HCT116 (cell line): Measurements from ENCODE around the gene BPTF. TPM values are rescaled to one million over a fixed set of nuclear protein-coding genes. Genes with fewer than 3 reads are reported as not detected.
A peak's percentile ranks its signal among the peaks of the same experiment; 100 is the strongest.

Experiments used
- ATAC-seq: fragments of 200-7000 bp; cut with Tn5 transposase; 2 replicates; pipeline ENCODE4 v1.9.1; 2020; ENCODE audit warnings: mild to moderate bottlenecking, moderate library complexity
- Bru-seq: library from RNA; stranded (reverse); fragments of 400-500 nt; gene quantifications from one replicate; lab custom pipeline; 2021; lab: Mats Ljungman, UMichigan
- BruChase-seq, 2 experiments: library from RNA; stranded (reverse); fragments of 400-500 nt; gene quantifications; one replicate each; lab custom pipeline; 2021; lab: Mats Ljungman, UMichigan
- BruUV-seq: library from RNA; stranded (reverse); fragments of 400-500 nt; replicated peaks from 2 replicates; lab custom pipeline; 2021; lab: Mats Ljungman, UMichigan
- CTCF ChIA-PET: fragments of 300-600 bp; sonication (Branson Sonifier 250); formaldehyde crosslinking; loops from one replicate; lab custom pipeline; 2021; ENCODE audit warnings: antibody characterized with exemption; lab: Charles Lee
- POLR2A ChIA-PET: fragments of 300-600, 350-600 bp; sonication (Branson Sonifier 250); formaldehyde crosslinking; loops from one replicate; lab custom pipeline; 2021; ENCODE audit warnings: antibody characterized with exemption; lab: Charles Lee
- RAD21 ChIA-PET, 2 experiments: fragments of 300-600 bp; sonication (Branson Sonifier 250); formaldehyde crosslinking; loops; one replicate each; lab custom pipeline; 2023; ENCODE audit warnings: low total read pairs in 2 of 2; ENCODE audit not compliant: uncharacterized antibody in 2 of 2, unreplicated experiment in 2 of 2, low non-redundant PET in 1 of 2; lab: Charles Lee
- DNase-seq: peaks from one replicate; pipeline ENCODE4 v3.0.0-alpha.2; 2010; ENCODE audit warnings: low read depth, low spot score
- H2AFZ ChIP-seq: fragments of 200-600 bp; shearing (Covaris generic), sonication (generic); 2 replicates; pipeline ENCODE4 v1.6.1; 2017; ENCODE audit warnings: low read depth, mixed run types, mixed read lengths, antibody characterized with exemption, low read length; ENCODE audit not compliant: poor library complexity, severe bottlenecking
- H3K27ac ChIP-seq: 2 replicates; pipeline ENCODE4 v1.5.1; 2012; ENCODE audit warnings: low read depth, low read length
- H3K27me3 ChIP-seq: fragments of 200-600 bp; sonication (generic); 2 replicates; pipeline ENCODE4 v1.6.1; 2016; ENCODE audit warnings: mixed run types, low read length, mixed read lengths; ENCODE audit not compliant: insufficient read depth
- H3K36me3 ChIP-seq, 2 experiments: fragments of 200-500 bp in 1 of 2; fragments of 200-600 bp in 1 of 2; sonication (Bioruptor generic) in 1 of 2; sonication (generic) in 1 of 2; 2 replicates each; pipeline versions ENCODE4 v1.5.1 to v1.6.1; 2014 to 2016; ENCODE audit warnings: low read length in 2 of 2, inconsistent platforms in 1 of 2, mixed read lengths in 1 of 2, mixed run types in 1 of 2; ENCODE audit not compliant: insufficient read depth in 2 of 2, control insufficient read depth in 1 of 2
- H3K4me1 ChIP-seq, 2 experiments: fragments of 200-600 bp in 1 of 2; sonication (generic) in 1 of 2; 2 replicates each; pipeline versions ENCODE4 v1.5.1 to v1.6.1; 2012 to 2017; ENCODE audit warnings: low read length in 2 of 2, inconsistent platforms in 1 of 2, mild to moderate bottlenecking in 1 of 2, mixed read lengths in 1 of 2, mixed run types in 1 of 2, moderate library complexity in 1 of 2; ENCODE audit not compliant: insufficient read depth in 2 of 2, control insufficient read depth in 1 of 2
- H3K4me2 ChIP-seq: fragments of 200-600 bp; sonication (generic); 2 replicates; pipeline ENCODE4 v1.6.1; 2017; ENCODE audit warnings: mixed run types, low read length, mixed read lengths
- H3K4me3 ChIP-seq, 2 experiments: fragments of 200-600 bp in 1 of 2; sonication (generic) in 1 of 2; replicated peaks in 1 of 2; 2 replicates each; pipeline ENCODE4 v1.5.1; 2011 to 2016; ENCODE audit warnings: low read length in 2 of 2, control low read depth in 1 of 2, low read depth in 1 of 2, mild to moderate bottlenecking in 1 of 2, mixed read lengths in 1 of 2, mixed run types in 1 of 2
- H3K79me2 ChIP-seq: fragments of 200-600 bp; sonication (generic); 2 replicates; pipeline ENCODE4 v1.6.1; 2017; ENCODE audit warnings: mild to moderate bottlenecking, mixed run types, low read length, moderate library complexity, mixed read lengths; ENCODE audit not compliant: insufficient read depth
- H3K9ac ChIP-seq: fragments of 200-600 bp; sonication (generic); 2 replicates; pipeline ENCODE4 v1.6.1; 2016; ENCODE audit warnings: low read length, mixed read lengths
- H3K9me2 ChIP-seq: fragments of 200-600 bp; sonication (generic), shearing (Covaris generic); 2 replicates; pipeline ENCODE4 v1.6.1; 2017; ENCODE audit warnings: mixed run types, mild to moderate bottlenecking, moderate library complexity; ENCODE audit not compliant: insufficient read depth
- H3K9me3 ChIP-seq, 2 experiments: fragments of 200-500 bp in 1 of 2; fragments of 200-600 bp in 1 of 2; sonication (Bioruptor generic) in 1 of 2; sonication (generic) in 1 of 2; 2 replicates each; pipeline ENCODE4 v1.6.1; 2014 to 2017; ENCODE audit warnings: low read length in 2 of 2, mixed read lengths in 2 of 2, inconsistent platforms in 1 of 2, low read depth in 1 of 2, mild to moderate bottlenecking in 1 of 2, mixed run types in 1 of 2, moderate library complexity in 1 of 2; ENCODE audit not compliant: control insufficient read depth in 1 of 2, insufficient read depth in 1 of 2
- H4K20me1 ChIP-seq: fragments of 200-600 bp; sonication (generic), shearing (Covaris generic); 2 replicates; pipeline ENCODE4 v1.6.1; 2017; ENCODE audit warnings: mixed run types, mild to moderate bottlenecking, moderate library complexity; ENCODE audit not compliant: insufficient read depth
- EGR1 ChIP-seq: IDR thresholded peaks from 2 replicates; pipeline ENCODE4 v1.6.1; 2012; ENCODE audit warnings: low read depth
- ELF1 ChIP-seq: IDR thresholded peaks from 2 replicates; pipeline ENCODE4 v1.6.1; 2012; ENCODE audit warnings: low read depth, borderline replicate concordance
- EZH2phosphoT487 ChIP-seq: fragments of 200-600 bp; IDR thresholded peaks from 2 replicates; pipeline ENCODE4 v1.6.1; 2018; ENCODE audit warnings: antibody characterized with exemption, borderline replicate concordance
- FOSL1 ChIP-seq: IDR thresholded peaks from 2 replicates; pipeline ENCODE4 v1.6.1; 2012; ENCODE audit warnings: low read depth
- POLR2A ChIP-seq: IDR thresholded peaks from 2 replicates; pipeline ENCODE4 v1.7.0; 2011; ENCODE audit warnings: borderline replicate concordance; ENCODE audit not compliant: insufficient read depth, insufficient read length; ENCODE audit errors: extremely low read depth
- POLR2AphosphoS5 ChIP-seq: IDR thresholded peaks from 2 replicates; pipeline ENCODE4 v1.6.1; 2011; ENCODE audit warnings: mild to moderate bottlenecking, low read depth, low read length, moderate library complexity
- TCF7L2 ChIP-seq: IDR thresholded peaks from 2 replicates; pipeline ENCODE4 v1.7.0; 2011; ENCODE audit warnings: borderline replicate concordance, inconsistent platforms; ENCODE audit not compliant: insufficient read depth, insufficient read length; ENCODE audit errors: extremely low read depth
- ZFX ChIP-seq: fragments of 450-650 bp; IDR thresholded peaks from 2 replicates; pipeline ENCODE4 v1.6.1; 2017
- intact Hi-C: fragments of 100-400 bp; cut with micrococcal nuclease; formaldehyde crosslinking; loops from 2 replicates; pipeline ENCODE4 v1.10.0; 2022
- long read RNA-seq: library from polyadenylated mRNA; unstranded; transcript quantifications from one replicate; pipeline ENCODE4 v2.0.0, GENCODE V29; 2021; ENCODE audit not compliant: unreplicated experiment
- polyA plus RNA-seq: library from polyadenylated mRNA; unstranded; fragments of >200 nt; gene quantifications from 2 replicates; pipeline ENCODE4 v1.2.1, GENCODE V29; 2012; ENCODE audit warnings: missing spikeins
- total RNA-seq: library from RNA; stranded (reverse); gene quantifications from one replicate; pipeline ENCODE4 v1.2.1, GENCODE V29; 2021; ENCODE audit not compliant: unreplicated experiment
- TF ChIP-seq, protein P1 (sequence below): IDR thresholded peaks from 2 replicates; pipeline ENCODE4 v1.6.1; 2012; ENCODE audit warnings: low read depth
- TF ChIP-seq, protein P2 (sequence below): IDR thresholded peaks from 2 replicates; pipeline ENCODE4 v1.6.1; 2012
- TF ChIP-seq, protein P3 (sequence below): IDR thresholded peaks from 2 replicates; pipeline ENCODE4 v1.6.1; 2011; ENCODE audit warnings: mild to moderate bottlenecking, low read length, moderate library complexity; ENCODE audit not compliant: insufficient replicate concordance; ENCODE audit errors: extremely low read depth

Gene BPTF, protein sequence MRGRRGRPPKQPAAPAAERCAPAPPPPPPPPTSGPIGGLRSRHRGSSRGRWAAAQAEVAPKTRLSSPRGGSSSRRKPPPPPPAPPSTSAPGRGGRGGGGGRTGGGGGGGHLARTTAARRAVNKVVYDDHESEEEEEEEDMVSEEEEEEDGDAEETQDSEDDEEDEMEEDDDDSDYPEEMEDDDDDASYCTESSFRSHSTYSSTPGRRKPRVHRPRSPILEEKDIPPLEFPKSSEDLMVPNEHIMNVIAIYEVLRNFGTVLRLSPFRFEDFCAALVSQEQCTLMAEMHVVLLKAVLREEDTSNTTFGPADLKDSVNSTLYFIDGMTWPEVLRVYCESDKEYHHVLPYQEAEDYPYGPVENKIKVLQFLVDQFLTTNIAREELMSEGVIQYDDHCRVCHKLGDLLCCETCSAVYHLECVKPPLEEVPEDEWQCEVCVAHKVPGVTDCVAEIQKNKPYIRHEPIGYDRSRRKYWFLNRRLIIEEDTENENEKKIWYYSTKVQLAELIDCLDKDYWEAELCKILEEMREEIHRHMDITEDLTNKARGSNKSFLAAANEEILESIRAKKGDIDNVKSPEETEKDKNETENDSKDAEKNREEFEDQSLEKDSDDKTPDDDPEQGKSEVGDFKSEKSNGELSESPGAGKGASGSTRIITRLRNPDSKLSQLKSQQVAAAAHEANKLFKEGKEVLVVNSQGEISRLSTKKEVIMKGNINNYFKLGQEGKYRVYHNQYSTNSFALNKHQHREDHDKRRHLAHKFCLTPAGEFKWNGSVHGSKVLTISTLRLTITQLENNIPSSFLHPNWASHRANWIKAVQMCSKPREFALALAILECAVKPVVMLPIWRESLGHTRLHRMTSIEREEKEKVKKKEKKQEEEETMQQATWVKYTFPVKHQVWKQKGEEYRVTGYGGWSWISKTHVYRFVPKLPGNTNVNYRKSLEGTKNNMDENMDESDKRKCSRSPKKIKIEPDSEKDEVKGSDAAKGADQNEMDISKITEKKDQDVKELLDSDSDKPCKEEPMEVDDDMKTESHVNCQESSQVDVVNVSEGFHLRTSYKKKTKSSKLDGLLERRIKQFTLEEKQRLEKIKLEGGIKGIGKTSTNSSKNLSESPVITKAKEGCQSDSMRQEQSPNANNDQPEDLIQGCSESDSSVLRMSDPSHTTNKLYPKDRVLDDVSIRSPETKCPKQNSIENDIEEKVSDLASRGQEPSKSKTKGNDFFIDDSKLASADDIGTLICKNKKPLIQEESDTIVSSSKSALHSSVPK (N-terminal part only)
- total RNA-seq = 114 TPM
- polyA plus RNA-seq = 54.3 and 59.9 TPM in 2 replicates
- Bru-seq, nascent RNA = percentile 90 among the genes with signal in this experiment
- percentile 88 among the genes with signal in this experiment for BruChase-seq, experiment 1, labeled RNA remaining after a 6-hour chase
- percentile 90 among the genes with signal in this experiment for BruChase-seq, experiment 2, labeled RNA remaining after a 2-hour chase
- long read RNA-seq, partial matches to known transcripts = 37 of 59 reads
- long read RNA-seq, other reads (novel, unspliced or antisense) = 20 of 59 reads

DNA sequence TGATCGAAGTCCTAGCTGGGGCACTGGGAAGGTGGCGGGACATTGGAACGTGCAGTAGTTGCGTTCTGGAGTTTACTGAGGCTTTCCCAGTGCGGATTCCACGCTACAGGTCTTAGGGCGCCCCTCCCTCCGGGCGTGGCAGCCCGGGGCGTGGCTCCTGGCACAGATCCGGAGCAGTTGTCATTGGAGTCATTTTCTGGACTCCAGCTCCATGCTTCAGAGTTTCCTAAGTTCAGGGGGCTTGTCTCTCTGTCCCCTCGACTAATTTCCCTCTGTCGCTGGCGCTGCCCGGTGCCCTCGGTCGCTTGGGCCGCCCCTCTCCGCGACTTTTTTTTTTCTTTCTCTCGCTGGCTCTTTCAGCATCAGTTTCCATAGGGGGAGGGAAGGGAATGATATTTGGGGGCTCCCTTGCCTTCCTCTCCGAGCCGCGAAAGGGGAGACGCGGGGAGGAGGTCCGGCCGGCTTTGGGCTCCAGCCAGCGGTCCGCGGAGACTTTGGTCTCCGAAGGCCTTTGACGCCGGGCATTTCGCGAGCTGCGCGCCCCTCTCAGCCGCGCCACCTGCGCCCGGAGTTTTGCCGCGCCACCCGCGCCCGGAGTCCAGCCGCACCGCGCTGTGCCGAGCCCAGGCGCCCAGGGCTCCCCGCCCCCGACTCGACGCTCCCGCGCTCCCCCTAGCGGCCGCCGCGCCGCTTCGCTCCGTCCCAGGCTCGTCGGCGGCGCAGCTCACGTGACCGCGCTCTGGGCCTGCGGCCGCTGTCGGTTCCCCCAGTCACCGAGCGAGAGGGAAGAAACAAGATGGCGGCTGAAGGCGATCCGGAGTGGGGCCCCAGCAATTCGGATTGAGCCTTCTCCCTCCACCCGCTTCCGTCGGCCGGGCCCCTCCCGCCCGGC is at the start of gene BPTF:
BPTF (plus strand) TSS at position 769 of the 892 bp plus-strand sequence. CDS start 222 bp downstream, outside the sequence.
- peaks cover 16 to 19% of the 10 kb centered on the region in 2 experiments for H3K4me1 ChIP-seq
- ChIA-PET RAD21 (no interaction called here), POLR2A (interaction anchor here (0.6 to 1.2 kb wide), 4 partner anchors 12 to 210 kb away, joined by 4 to 5 read pairs (median 4); partner anchors contain the start of gene KPNA2), CTCF (interaction anchor here (0.6 to 1.9 kb wide), 7 partner anchors 8 to 46 kb away, joined by 3 to 6 read pairs (median 3); no protein-coding TSS in a partner anchor)
- H3K4me3 ChIP-seq = peak within 1 kb of the TSS; percentile 62 to 78
- TSS peak; percentile 74 for BruUV-seq
- intact Hi-C loops = loop anchor here (2.0 to 5.0 kb wide), 3 partner anchors 24 to 448 kb away; partner anchors contain the start of genes NOL11 and PITPNC1
- peak within 1 kb of the TSS; percentile 99 for H3K4me2 ChIP-seq
- no peaks in the 10 kb centered on the region for H3K9me3 ChIP-seq
- H3K27me3 ChIP-seq = no peaks in the 10 kb centered on the region
- H3K27ac ChIP-seq = peak within 1 kb of the TSS; percentile 74
- no peaks in the 10 kb centered on the region for H3K9me2 ChIP-seq
- ATAC-seq = peak; percentile 91
- H2AFZ ChIP-seq = peak within 1 kb of the TSS; percentile 99
- H3K79me2 ChIP-seq = peaks cover 41% of the 10 kb centered on the region
- peak; percentile 87 for DNase-seq
- no peaks in the 10 kb centered on the region for H4K20me1 ChIP-seq
- H3K36me3 ChIP-seq = no peaks in the 10 kb centered on the region
- peak within 1 kb of the TSS; percentile 81 for H3K9ac ChIP-seq
- TF ChIP-seq POLR2A = peak; percentile 56
- TF ChIP-seq, protein P1, sequence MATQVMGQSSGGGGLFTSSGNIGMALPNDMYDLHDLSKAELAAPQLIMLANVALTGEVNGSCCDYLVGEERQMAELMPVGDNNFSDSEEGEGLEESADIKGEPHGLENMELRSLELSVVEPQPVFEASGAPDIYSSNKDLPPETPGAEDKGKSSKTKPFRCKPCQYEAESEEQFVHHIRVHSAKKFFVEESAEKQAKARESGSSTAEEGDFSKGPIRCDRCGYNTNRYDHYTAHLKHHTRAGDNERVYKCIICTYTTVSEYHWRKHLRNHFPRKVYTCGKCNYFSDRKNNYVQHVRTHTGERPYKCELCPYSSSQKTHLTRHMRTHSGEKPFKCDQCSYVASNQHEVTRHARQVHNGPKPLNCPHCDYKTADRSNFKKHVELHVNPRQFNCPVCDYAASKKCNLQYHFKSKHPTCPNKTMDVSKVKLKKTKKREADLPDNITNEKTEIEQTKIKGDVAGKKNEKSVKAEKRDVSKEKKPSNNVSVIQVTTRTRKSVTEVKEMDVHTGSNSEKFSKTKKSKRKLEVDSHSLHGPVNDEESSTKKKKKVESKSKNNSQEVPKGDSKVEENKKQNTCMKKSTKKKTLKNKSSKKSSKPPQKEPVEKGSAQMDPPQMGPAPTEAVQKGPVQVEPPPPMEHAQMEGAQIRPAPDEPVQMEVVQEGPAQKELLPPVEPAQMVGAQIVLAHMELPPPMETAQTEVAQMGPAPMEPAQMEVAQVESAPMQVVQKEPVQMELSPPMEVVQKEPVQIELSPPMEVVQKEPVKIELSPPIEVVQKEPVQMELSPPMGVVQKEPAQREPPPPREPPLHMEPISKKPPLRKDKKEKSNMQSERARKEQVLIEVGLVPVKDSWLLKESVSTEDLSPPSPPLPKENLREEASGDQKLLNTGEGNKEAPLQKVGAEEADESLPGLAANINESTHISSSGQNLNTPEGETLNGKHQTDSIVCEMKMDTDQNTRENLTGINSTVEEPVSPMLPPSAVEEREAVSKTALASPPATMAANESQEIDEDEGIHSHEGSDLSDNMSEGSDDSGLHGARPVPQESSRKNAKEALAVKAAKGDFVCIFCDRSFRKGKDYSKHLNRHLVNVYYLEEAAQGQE = no peak
- no peak for TF ChIP-seq FOSL1
- no peak for TF ChIP-seq ELF1
- TF ChIP-seq TCF7L2 = peak; percentile 53
- TF ChIP-seq EZH2phosphoT487 = no peak
- no peak for TF ChIP-seq ZFX
- peak; percentile 97 for TF ChIP-seq POLR2AphosphoS5
- TF ChIP-seq, protein P2, sequence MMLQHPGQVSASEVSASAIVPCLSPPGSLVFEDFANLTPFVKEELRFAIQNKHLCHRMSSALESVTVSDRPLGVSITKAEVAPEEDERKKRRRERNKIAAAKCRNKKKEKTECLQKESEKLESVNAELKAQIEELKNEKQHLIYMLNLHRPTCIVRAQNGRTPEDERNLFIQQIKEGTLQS = no peak
- TF ChIP-seq, protein P3, sequence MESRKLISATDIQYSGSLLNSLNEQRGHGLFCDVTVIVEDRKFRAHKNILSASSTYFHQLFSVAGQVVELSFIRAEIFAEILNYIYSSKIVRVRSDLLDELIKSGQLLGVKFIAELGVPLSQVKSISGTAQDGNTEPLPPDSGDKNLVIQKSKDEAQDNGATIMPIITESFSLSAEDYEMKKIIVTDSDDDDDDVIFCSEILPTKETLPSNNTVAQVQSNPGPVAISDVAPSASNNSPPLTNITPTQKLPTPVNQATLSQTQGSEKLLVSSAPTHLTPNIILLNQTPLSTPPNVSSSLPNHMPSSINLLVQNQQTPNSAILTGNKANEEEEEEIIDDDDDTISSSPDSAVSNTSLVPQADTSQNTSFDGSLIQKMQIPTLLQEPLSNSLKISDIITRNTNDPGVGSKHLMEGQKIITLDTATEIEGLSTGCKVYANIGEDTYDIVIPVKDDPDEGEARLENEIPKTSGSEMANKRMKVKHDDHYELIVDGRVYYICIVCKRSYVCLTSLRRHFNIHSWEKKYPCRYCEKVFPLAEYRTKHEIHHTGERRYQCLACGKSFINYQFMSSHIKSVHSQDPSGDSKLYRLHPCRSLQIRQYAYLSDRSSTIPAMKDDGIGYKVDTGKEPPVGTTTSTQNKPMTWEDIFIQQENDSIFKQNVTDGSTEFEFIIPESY = peak; percentile 73
- peak; percentile 80 for TF ChIP-seq EGR1
